Measurements from ENCODE around the gene KCNG1.

KCNG1 gene

GRCh38 chr20:51011479-51011878 is 11.4 kb downstream of the KCNG1 start:
- DNase-seq = no peak

GRCh38 chr20:51010932-51011331 is 12.0 kb downstream of the KCNG1 start:
- DNase-seq = no peak

- no peak for DNase-seq
Measured at GRCh38 chr20:51010043-51010365, 12.9 kb downstream of the KCNG1 start.

- no peak for DNase-seq
Measured at GRCh38 chr20:51009303-51010042, 13.4 kb downstream of the KCNG1 start.

GRCh38 chr20:51008718-51009117 is 14.2 kb downstream of the KCNG1 start:
- DNase-seq = no peak

GRCh38 chr20:51005214-51005613 is 17.7 kb downstream of the KCNG1 start:
- DNase-seq = no peak

GRCh38 chr20:51004781-51005180 is 18.1 kb downstream of the KCNG1 start:
- DNase-seq = no peak

GRCh38 chr20:51004305-51004727 is 18.6 kb downstream of the KCNG1 start:
- DNase-seq = no peak

GRCh38 chr20:51003753-51004152 is 19.2 kb downstream of the KCNG1 start:
- no peak for DNase-seq

GRCh38 chr20:51002633-51003032 is 20.3 kb downstream of the KCNG1 start:
- DNase-seq = no peak

GRCh38 chr20:51001430-51002265 is 21.3 kb downstream of the KCNG1 start:
- no peak for DNase-seq

- DNase-seq = no peak
Measured at GRCh38 chr20:50999355-50999754, 23.6 kb downstream of the KCNG1 start.

- DNase-seq = no peak
Measured at GRCh38 chr20:50996901-50997865, 25.7 kb downstream of the KCNG1 start.

- DNase-seq = no peak
Measured at GRCh38 chr20:50995506-50995905, 27.4 kb downstream of the KCNG1 start.

- DNase-seq = no peak
Measured at GRCh38 chr20:50993876-50994275, 29.0 kb downstream of the KCNG1 start.

GRCh38 chr20:50992733-50993457 is 30.0 kb downstream of the KCNG1 start:
- DNase-seq = peak in 2 of 5 experiments; percentile 17 to 74

GRCh38 chr20:50992336-50992732 is 30.6 kb downstream of the KCNG1 start:
- no peak for DNase-seq

- no peak for DNase-seq
Measured at GRCh38 chr20:50991076-50991475, 31.8 kb downstream of the KCNG1 start.

- peak in 4 of 5 experiments; percentile 23 to 62 (median 36) for DNase-seq
Measured at GRCh38 chr20:50987493-50988210, 35.3 kb downstream of the KCNG1 start.

GRCh38 chr20:50983321-50983720 is 39.6 kb downstream of the KCNG1 start:
- DNase-seq = no peak

GRCh38 chr20:50982363-50982762 is 40.5 kb downstream of the KCNG1 start:
- no peak for DNase-seq

GRCh38 chr20:50981714-50982048 is 41.2 kb downstream of the KCNG1 start:
- DNase-seq = no peak

Measured in T-helper 2 cell (primary cell).